Tongue (tissue), 2 donors: ENCODE measurements around the gene STXBP1. TPM values are rescaled to one million over a fixed set of nuclear protein-coding genes. Genes with fewer than 3 reads are reported as not detected.
"Not testable (repeated sequence)": the region's sequence is repeated elsewhere in the genome, so short reads cannot be mapped to it uniquely, and the experiment has no call there.

ENCODE experiments used
- DNase-seq: peaks from one replicate; pipeline ENCODE4 v3.0.0-alpha.2; 2015
- total RNA-seq: library from RNA; depleted of rRNA; stranded (reverse); fragments of >200 nt; gene quantifications from one replicate; pipeline ENCODE4 v1.2.3, GENCODE V29; 2014

Gene STXBP1
- total RNA-seq, 1 donor from 2014 or later: 12.8 TPM

DNA sequence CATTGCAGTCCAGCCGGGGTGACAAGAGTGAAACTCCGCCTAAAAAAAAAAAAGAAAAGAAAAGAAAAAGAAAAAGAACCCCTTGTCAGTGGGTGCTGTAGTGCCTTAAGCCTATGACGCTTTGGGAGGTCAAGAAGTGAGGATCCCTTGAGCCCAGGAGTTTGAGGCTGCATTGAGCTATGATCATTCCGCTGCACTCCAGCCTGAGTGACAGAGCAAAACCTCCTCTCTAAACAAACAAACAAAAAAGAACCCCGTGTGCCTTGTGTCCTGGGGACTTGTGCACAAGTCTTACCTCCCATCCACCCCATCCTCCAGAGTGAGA, 33.5 kb upstream of the STXBP1 start:
- DNase-seq: no peak

DNA sequence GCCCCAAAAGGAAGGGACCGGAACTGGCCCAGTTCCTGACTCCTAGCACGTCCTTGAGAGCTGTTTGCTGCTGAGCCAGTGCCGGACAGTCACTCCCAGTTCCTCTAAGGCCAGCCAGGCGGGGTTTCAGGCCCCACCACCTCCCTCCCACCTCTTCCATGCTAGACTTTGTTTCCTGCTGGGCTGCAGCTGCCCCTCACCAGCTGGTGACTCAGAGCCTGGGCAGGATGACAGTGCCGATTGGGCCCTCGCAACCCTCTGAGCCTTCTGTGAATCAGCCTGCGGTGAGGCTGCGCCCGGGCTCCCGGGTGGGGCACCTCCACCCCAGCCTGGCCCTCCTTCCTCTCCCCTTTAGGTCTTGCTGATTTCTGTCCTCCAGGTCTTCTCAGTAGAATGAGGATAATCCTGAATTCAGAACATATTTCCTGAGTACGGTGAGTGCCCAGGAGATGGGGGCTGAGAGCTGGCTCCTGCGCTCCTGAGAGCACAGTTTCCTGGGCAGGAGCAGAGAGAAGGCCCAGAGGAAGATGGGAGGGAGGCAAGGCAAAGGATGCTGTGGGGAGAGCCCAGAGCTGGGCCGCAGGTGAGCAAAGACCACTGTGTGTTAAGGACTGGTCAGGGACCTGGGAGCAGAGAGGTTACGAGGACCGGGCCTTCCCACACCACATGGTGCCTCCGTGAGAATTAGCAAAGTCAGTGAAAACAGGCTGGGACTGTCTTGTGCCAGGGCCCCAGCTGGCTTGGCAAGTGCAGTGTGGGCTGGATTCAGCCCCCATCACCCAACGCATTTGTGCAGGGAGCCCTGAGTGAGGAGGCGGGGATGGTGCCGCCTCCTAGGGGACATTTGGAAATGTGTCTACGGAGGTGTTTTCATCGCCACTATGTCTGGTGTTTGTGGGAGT, 32.9 kb upstream of the STXBP1 start:
- peak; percentile 93 for DNase-seq

DNA sequence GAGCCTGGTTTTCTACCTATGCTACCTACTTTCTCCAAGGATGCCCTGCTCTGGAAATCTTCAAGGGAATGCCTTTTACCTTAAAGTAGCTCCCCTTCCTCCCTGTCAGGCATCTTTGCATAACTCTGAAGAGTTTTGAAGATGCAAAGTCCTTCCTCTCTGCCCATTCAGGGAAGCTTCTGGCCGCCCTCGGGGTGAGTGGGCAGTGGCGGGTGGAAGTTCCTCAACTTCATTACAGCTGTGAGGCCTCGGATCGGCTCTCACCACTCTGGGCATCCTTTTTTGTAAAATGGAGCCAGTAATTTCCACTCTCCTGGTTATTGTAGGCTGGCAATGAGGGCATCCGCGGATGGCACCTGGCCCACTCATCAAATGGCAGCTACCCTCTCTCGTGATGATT, 31.7 kb upstream of the STXBP1 start:
- no peak for DNase-seq

DNA sequence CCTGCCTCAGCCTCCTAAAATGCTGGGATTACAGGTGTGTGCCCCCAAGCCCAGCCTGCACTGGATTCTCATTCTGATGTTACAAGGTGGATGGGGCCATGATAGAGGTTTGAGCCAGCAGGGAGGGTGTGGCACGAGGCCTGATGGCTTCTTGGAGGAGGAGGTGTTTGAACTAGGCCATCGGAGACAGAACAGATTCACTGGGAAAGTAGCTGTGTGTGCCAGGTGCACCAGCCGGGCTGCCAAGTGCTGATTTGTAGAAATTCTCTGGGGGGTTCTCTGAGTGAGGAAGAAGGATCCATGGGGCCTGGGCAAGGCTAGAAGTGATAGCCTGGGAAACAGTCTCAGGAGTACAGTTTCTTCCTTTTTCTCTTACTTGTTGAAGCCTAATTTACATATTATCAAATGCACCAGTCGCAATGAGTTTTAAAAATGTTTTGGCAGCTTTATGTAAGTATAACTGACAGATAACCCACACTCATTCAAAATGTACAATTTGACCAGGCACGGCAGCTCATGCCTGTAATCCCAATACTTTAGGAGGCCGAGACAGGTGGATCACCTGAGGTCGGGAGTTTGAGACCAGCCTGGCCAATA, 31.1 kb upstream of the STXBP1 start:
- no peak for DNase-seq

DNA sequence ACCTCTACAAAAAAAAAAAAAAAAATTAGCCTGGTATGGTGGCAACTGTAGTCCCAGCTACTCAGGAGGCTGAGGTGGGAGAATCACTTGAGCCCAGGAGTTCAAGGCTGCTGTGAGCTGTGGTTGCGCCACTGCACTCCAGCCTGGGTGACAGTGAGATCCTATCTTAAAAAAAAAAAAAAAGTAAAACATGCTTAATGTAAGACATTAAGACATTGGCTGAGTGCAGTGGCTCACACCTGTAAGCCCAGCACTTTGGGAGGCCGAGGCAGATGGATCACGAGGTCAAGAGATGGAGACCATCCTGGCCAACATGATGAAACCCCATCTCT, 27.6 kb upstream of the STXBP1 start:
- not testable (repeated sequence) for DNase-seq

DNA sequence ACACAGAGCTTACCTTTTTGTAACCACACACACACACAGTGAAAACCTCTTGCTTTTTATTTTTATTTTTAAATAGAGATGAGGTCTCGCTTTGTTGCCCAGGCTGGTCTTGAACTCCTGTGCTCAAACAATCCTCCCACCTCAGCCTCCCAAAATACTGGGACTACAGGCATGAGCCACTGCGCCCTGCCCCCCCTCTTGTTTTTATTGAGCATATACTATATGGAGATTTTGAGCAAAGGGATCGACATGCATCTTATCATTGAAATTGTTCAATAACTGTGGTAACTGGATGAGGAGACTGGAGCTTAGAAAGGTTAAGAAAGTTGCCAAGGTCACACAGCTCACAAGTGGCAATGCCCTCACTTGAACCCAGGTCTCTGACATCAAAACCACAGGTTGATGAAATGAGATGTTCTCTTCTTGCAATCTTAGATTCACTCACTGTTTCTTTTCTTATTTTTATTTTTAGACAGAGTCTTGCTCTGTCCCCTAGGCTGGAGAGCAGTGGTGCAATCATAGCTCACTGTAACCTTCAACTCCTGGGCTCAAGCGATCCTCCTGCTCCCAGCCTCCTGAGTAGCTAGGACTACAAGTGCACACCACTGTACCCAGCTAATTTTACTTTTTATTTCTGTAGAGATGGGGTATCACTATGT, 26.8 kb upstream of the STXBP1 start:
- no peak for DNase-seq

DNA sequence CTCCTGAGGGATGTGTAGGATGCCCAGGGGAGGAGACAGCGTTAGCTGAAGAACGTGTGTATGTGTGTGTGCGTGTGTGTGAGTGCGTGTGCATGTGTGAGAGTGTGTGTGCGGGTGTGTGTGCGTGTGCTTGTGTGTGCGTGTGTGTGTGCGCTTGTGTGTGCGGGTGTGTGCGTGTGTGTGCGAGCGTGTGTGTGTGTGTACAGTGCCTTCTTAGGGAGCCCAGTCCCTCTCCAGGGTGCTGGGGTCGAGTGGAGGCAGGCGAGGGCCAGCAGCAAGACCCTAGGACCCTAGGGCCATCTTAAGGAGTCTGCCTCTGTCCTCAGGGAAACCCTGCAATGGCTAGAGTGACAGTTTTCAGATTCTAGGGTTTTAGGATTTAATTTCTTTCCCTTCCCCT, 26.0 kb upstream of the STXBP1 start:
- no peak for DNase-seq

DNA sequence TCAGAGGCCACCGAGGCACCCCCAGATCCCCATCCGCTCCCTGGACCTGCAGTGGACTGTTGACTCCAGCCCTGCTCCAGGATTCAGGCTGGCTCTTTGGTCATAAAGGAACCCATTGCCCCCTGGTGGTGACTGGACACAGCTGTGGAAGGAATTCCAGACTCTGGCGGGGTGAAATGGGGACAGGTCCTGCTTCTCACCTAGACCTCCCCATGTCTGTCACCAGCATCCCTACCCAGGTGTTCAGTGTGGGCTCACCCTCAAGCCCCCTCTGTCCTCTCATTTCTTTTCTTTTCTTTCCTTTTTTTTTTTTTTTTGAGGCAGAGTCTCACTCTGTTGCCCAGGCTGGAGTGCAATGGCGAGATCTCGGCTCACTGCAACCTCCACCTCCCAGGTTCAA, 25.5 kb upstream of the STXBP1 start:
- DNase-seq: peak; percentile 91

DNA sequence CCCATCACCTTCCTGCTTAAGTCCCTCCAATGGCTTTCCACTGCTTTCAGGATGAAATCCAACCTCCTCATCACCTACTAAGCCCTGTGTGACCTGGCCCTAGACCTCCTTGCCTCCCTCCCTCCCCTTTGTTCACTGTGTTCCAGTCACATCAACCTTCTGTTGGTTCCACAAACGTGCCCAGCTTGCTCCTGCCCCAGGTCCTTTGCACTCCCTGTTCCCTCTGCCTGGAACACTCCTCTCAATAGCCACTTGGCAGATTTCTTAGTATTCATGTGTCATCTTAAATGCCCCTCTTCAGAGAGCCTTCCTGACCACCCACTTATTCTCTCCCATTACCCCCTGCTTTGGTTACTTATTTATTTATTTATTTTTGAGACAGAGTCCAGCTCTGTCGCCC, 24.1 kb upstream of the STXBP1 start:
- DNase-seq: no peak

DNA sequence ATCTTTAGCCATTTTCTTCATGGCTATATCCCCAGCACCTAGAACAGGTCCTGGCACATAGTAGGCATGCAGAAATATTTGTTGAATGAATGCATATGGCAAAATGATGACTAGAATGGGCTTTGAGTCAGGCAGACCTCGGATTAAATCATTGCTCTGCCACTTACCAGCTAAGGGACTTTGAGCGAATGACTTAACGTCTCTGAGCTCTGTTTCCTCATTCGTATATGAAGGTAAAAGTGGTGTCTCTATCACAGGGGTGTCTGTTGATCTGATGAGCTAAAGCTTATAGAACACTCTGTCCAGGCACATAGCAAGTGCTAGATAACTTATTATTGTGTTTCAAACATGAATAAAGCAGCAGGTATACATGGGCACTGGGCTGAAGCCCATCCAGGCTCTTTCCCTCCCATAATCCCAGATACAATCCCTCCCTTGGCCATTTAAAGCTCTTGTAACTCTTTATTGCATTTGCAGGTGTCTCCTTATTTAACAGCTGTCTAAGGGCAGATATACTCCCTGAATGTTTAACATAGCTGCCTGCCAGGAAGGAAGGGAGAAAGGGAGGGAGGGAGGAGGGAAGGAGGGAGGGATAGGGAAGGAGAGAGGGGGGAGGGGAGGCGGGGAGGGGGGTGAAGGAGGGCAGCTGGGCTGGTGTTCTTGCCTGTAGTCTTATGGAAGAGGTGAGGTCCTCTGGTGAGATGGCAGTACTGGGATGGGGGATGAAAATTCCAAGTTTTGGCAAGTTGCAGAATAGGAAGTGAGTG, 23.2 kb upstream of the STXBP1 start:
- DNase-seq: no peak

DNA sequence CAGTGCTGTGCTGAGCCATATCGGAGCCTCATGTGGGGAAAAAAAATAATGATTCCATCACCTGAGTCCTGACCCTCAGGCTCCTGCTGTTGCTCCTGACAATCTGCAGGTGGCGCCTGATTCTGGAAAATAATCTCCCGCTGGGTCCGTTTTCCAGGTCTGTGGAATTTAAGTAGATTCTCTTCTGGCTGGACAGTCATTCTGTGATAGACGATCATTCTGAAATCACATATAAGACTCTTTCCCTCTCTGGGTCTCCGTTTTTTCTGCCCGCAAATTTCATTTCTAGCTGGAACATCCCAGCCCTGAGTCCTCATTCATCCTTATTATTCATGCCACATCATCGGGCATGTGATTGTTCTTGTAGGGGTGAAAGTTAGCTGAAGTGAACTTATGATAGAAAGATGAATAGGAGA, 22.1 kb upstream of the STXBP1 start:
- peak; percentile 90 for DNase-seq

DNA sequence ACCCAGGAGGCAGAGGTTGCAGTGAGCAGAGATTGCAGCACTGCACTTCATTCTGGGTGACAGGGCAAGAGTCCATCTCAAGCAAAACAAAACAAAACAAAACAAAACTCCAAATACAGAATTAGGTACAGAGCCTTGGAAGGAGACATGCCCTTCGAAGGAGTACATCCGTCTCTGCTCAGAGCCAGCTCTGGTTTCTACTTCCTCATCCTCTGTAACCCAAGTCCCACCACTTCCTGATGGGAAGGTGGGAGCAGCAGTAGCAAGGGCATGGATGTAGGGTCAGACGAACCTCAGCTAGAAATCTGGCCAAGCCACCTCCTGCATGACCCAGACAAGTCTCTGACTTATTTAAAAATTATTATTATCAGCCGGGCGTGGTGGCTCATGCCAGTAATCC, 16.5 kb upstream of the STXBP1 start:
- DNase-seq: no peak

DNA sequence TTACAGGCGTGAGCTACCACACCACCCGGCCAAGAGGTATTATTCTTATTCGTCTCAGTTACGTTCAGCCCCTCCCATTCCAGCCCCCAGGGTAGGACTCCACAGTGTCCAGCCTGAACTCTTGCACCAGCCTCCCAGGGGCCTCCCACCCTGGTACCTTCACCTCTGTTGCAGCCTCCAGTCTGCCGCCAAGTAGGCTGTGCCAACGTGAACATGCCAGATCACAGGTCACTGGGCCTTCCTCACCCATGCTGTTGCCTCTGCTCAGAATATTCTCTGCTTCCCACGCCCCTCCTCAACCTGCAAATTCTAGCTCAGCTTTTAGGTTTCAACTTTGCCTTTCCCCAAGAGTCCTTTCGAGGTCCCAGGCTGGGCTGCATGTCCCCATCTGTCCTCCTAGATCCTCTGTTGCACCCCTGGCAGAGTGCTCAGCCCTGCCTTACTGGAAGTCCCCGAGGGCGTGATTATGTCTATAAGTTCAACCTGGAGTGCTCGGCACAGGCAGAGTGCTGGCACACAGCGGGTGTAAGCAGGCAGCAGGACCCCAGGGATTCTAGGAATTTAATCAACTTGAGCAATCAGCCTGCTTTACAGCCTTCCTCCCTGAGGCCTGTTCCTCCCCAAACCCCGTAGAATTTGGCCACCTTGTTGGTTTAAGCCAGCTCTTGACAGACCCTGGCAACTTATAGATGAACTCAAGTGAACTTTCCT, 13.1 kb upstream of the STXBP1 start:
- DNase-seq: no peak

DNA sequence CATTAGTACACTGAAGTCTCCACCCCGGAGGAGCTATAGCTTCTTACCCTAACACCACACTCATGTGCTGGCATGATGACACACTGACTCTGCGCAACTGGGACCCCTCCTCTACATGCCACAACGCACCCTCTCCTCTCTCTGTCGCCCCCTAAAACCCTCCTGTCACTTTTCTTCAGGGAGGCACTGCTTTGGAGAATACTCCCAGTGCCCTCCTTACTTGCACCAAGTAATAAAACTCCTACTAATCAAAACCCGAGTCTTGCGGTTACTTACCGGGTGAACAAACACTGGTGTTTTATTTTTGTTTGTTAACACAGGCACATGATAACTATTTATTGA, 12.6 kb upstream of the STXBP1 start:
- no peak for DNase-seq

DNA sequence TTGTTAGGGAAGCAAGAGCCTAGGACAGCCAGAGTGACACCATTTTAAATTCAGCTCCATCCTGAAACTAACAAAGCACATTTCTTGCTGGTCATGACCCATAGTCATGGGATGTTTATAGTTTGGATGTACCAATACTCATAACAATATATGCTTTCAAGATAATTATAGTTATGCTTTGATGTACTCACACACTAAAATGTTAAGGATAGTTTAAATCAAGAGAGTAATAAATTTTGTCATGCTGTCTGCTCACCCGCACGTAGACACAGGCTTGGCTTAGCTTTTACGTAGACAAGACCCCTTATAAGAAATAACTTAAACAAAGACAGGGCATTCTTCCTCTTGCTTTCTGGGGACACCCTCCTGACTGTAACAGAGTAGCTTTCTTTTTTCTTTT, 8.9 kb upstream of the STXBP1 start:
- no peak for DNase-seq

DNA sequence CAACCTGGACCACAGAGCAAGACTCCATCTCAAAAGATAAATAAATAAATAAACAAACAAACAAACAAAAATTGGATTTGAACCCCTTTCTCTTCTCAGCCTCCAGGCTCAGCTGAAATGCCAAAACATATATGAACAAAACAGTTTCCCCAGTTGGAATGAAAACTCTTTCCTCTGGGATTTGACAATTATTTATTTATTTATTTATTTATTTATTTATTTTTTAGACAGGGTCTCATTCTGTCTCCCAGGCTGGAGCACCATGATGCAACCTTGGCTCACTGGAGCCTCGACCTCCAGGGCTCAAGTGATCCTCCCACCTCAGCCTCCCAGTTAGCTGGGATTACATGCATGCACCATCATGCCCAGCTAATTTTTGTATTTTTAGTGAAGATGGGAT, 6.0 kb upstream of the STXBP1 start:
- DNase-seq: no peak

DNA sequence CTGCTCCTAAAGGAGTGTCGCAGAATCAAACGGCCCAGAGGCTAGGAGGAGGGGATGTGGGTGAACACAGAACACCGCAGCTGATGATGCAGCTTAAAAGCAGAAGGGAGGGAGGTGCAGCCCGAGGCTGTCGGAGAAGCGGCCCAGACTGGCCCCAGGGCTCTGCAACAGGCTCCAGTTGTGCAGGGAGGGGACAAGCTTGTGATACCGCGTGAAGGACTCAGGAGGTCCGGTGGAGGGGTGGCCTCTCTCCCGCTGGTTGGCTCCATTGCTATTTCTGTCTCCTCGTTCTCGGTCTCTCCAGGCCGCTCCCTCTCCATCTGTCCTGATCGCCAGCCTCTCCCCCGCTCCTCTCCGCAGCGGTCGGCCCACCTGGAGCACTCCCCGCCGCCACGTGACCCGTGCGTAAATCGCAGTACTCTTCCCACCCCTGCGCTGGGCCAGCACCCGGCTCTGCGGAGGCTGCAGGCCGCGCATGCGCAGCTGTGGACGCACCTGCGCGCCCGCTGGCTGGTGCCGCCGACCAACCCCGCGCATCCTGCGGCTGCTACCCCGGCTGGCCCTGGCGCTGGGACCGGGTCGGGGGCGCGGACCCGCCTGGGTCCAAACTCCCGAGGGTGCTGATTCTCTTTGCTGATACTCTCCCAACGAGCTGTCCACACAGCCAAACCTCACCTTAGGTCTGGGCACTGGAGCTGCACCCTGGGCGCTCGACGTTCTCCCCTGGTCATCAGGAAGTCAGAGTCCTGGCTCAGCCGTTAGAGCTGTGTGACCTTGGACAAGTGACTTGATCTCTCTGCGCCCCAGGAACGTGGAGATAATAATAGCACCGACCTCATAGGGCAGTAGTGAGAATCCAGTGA, 3.7 kb upstream of the STXBP1 start:
- peak; percentile 83 for DNase-seq

DNA sequence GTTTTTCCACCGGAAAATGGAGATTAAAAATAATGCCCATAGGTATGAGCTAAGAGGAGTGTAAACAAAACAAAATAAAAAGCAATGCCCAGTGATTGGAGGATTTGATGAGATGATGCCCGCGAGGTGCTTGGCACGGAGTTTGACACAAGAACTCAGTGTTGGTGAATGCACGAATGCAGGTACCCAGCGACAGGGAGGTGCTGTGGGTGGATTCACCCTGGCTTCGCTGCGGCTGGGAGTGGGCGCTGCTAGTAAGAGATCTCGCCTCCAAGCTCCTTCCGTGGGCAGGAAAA, 526 bp upstream of the STXBP1 start:
- DNase-seq: no peak

DNA sequence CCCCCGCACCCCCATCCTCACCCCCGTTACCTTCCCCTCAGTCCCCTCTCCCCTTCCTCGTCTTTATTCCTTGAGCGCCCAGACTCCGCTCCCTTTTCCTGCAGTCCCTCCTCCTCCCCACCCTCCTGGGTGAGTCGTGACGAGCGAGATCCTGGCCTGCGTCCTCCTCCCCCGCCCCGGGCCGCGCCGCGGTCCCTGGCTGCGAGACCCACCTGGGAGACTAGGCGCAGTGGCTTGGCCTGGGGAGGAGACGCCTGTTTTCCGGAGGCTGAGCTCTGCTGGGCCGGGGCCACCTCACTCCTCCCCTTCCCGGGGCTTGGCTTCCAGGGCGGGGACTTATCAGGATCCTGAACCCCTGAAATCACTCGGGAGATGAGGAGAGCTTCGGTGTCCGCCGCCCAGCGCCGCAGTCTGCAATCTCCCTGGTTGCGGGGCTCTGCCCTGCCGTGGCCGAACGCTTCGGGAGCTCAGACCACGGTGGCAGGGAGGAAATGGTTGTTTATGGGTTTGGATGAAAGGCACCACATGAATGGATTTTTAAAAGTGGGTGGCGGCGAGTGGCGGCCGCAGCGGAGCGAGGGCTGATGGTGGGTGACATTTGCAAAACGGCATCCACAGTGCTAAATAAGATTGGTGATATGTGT, 984 bp downstream of the STXBP1 start:
- peak; percentile 63 for DNase-seq

DNA sequence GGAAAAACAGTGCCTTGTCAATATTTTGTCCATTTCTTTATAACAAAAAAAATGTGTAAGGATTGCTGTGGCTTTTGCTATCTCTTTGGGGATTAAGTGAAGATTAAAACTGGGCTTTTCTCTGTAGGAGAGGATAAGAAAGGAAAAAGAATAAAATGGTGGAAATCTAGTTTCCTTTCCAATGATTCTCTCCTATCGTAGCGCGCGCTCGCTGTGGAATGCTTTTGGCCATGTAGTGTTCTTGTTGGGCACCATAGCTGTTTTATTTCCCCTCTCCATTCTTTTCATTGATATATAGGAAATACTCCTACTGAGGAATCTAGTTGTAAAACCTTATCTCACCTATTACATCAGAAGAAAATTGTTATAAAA, 1.5 kb downstream of the STXBP1 start:
- DNase-seq: no peak

DNA sequence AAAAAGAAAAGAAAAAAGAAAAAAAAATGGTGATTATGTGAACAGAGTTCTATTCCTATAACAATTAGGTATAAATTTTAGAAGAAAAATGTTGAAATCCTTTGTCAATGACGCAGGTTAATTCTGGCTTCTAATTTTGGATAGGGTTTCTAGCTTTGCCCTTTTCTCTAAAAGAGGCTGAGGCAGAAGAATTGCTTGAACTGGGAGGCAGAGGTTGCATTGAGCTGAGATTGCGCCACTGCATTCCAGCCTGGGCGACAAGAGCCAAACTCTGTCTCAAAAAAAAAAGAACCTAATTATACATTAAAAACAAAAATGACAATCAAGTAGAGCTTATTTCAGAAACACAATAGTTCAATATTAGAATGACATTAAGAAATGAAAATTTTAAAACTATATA, 2.9 kb downstream of the STXBP1 start:
- DNase-seq: no peak
